Stimulated activated naive CD8-positive, alpha-beta T cell treated with anti-CD3 and anti-CD28 coated beads, Interleukin-15, amount 100 ng/mL, for 72 hours (primary cell): ENCODE results near the gene TVP23A.
"Not testable (repeated sequence)": the region's sequence is repeated elsewhere in the genome, so short reads cannot be mapped to it uniquely, and the experiment has no call there.

ENCODE experiments used
- ATAC-seq: fragments of 150-1000 bp; cut with Tn5 transposase; 2 replicates; pipeline ENCODE4 v1.10.0; 2021; ENCODE audit warnings: mild to moderate bottlenecking, moderate library complexity
- DNase-seq, 2 donors: peaks; one replicate each; pipeline ENCODE4 v3.0.0; 2021 to 2022
- H3K27ac Mint-ChIP-seq, 2 donors: one replicate each; pipeline ENCODE4 v1.8.0; 2022; ENCODE audit warnings: mild to moderate bottlenecking in 2 of 2, mixed read lengths in 2 of 2, moderate library complexity in 2 of 2
- H3K27me3 Mint-ChIP-seq: one replicate; pipeline ENCODE4 v1.8.0; 2022; ENCODE audit warnings: mixed read lengths
- H3K4me1 Mint-ChIP-seq: one replicate; pipeline ENCODE4 v1.8.0; 2022; ENCODE audit warnings: mild to moderate bottlenecking, mixed read lengths
- H3K4me3 Mint-ChIP-seq, 2 donors: one replicate each; pipeline ENCODE4 v1.8.0; 2022; ENCODE audit warnings: mild to moderate bottlenecking in 2 of 2, mixed read lengths in 2 of 2, moderate library complexity in 1 of 2
- H3K9me3 Mint-ChIP-seq, 2 donors: one replicate each; pipeline ENCODE4 v1.8.0; 2022; ENCODE audit warnings: mixed read lengths in 2 of 2

TVP23A gene

GRCh38 chr16:10827691-10828341, 9.2 kb upstream of the TVP23A start:
- H3K9me3 Mint-ChIP-seq, result no peaks in the 10 kb centered on the region
- no peaks in the 10 kb centered on the region for H3K4me1 Mint-ChIP-seq
- no peak overlapping the region for H3K4me3 Mint-ChIP-seq
- DNase-seq (no peak), ATAC-seq (no peak)
- H3K27me3 Mint-ChIP-seq, result peaks cover 26% of the 10 kb centered on the region
- H3K27ac Mint-ChIP-seq, result no peak overlapping the region

- no peaks in the 10 kb centered on the region for H3K9me3 Mint-ChIP-seq
- ATAC-seq (no peak), DNase-seq (no peak)
- H3K27ac Mint-ChIP-seq, result peak overlapping the region; percentile 65 to 90
- peaks cover 8% of the 10 kb centered on the region for H3K27me3 Mint-ChIP-seq
- H3K4me1 Mint-ChIP-seq, result peaks cover 11% of the 10 kb centered on the region
- H3K4me3 Mint-ChIP-seq, result no peak overlapping the region
Observed at GRCh38 chr16:10824111-10824893, 5.7 kb upstream of the TVP23A start.

GRCh38 chr16:10822702-10823101, 4.1 kb upstream of the TVP23A start:
- ATAC-seq (no peak), DNase-seq (no peak)
- peaks cover 7% of the 10 kb centered on the region for H3K27me3 Mint-ChIP-seq
- peak overlapping the region in 1 of 2 donors; percentile 82 for H3K27ac Mint-ChIP-seq
- no peaks in the 10 kb centered on the region for H3K9me3 Mint-ChIP-seq
- peaks cover 11% of the 10 kb centered on the region for H3K4me1 Mint-ChIP-seq
- H3K4me3 Mint-ChIP-seq, result no peak overlapping the region

- Mint-ChIP-seq H3K27me3 (peaks cover 11% of the 10 kb centered on the region), H3K4me1 (peaks cover 11% of the 10 kb centered on the region), H3K9me3 (no peaks in the 10 kb centered on the region), H3K4me3 (no peak overlapping the region), H3K27ac (no peak overlapping the region)
- DNase-seq, result no peak
- no peak for ATAC-seq
Observed at GRCh38 chr16:10820546-10820945, 2.0 kb upstream of the TVP23A start.

- H3K27me3 Mint-ChIP-seq, result peaks cover 19% of the 10 kb centered on the region
Observed at GRCh38 chr16:10817514-10817913, 1.1 kb downstream of the TVP23A start.

GRCh38 chr16:10813099-10813455, 5.5 kb downstream of the TVP23A start:
- Mint-ChIP-seq H3K27ac (no peak overlapping the region), H3K9me3 (no peaks in the 10 kb centered on the region), H3K4me3 (no peak overlapping the region), H3K4me1 (peaks cover 6% of the 10 kb centered on the region), H3K27me3 (peaks cover 16% of the 10 kb centered on the region)
- DNase-seq (no peak), ATAC-seq (no peak)

More at GRCh38 chr16:10817514-10817913, 1.1 kb downstream of the TVP23A start:
- ATAC-seq (no peak), DNase-seq (no peak)
- Mint-ChIP-seq H3K4me3 (no peak overlapping the region), H3K9me3 (no peaks in the 10 kb centered on the region), H3K27ac (no peak overlapping the region), H3K4me1 (peaks cover 11% of the 10 kb centered on the region)

- H3K4me1 Mint-ChIP-seq, result peaks cover 6% of the 10 kb centered on the region
- H3K27me3 Mint-ChIP-seq, result peaks cover 11% of the 10 kb centered on the region
- H3K9me3 Mint-ChIP-seq, result no peaks in the 10 kb centered on the region
- DNase-seq (no peak), ATAC-seq (peak; percentile 86)
- H3K4me3 Mint-ChIP-seq, result no peak overlapping the region
- no peak overlapping the region for H3K27ac Mint-ChIP-seq
Observed at GRCh38 chr16:10812312-10813098, 6.1 kb downstream of the TVP23A start.

GRCh38 chr16:10809706-10810105, 8.9 kb downstream of the TVP23A start:
- Mint-ChIP-seq H3K27ac (no peak overlapping the region), H3K9me3 (no peaks in the 10 kb centered on the region), H3K4me3 (no peak overlapping the region), H3K27me3 (peaks cover 2% of the 10 kb centered on the region), H3K4me1 (peaks cover 6% of the 10 kb centered on the region)
- ATAC-seq (no peak), DNase-seq (no peak)

GRCh38 chr16:10808850-10809249, 9.7 kb downstream of the TVP23A start:
- Mint-ChIP-seq H3K4me1 (peaks cover 6% of the 10 kb centered on the region), H3K4me3 (no peak overlapping the region), H3K27me3 (no peaks in the 10 kb centered on the region), H3K9me3 (no peaks in the 10 kb centered on the region), H3K27ac (no peak overlapping the region)
- DNase-seq, result no peak
- no peak for ATAC-seq

- no peak overlapping the region for H3K4me3 Mint-ChIP-seq
- H3K27me3 Mint-ChIP-seq, result no peaks in the 10 kb centered on the region
- ATAC-seq, result no peak
- peaks cover 6% of the 10 kb centered on the region for H3K4me1 Mint-ChIP-seq
- H3K27ac Mint-ChIP-seq, result no peak overlapping the region
- H3K9me3 Mint-ChIP-seq, result no peaks in the 10 kb centered on the region
- DNase-seq, result no peak
Observed at GRCh38 chr16:10808218-10808617, 10.4 kb downstream of the TVP23A start.

- H3K27me3 Mint-ChIP-seq, result no peaks in the 10 kb centered on the region
- DNase-seq (no peak), ATAC-seq (no peak)
- peaks cover 6% of the 10 kb centered on the region for H3K4me1 Mint-ChIP-seq
- no peak overlapping the region for H3K4me3 Mint-ChIP-seq
- H3K27ac Mint-ChIP-seq, result no peak overlapping the region
- H3K9me3 Mint-ChIP-seq, result no peaks in the 10 kb centered on the region
Observed at GRCh38 chr16:10806698-10807097, 11.9 kb downstream of the TVP23A start.

GRCh38 chr16:10805334-10805733, 13.3 kb downstream of the TVP23A start:
- no peak overlapping the region for H3K27ac Mint-ChIP-seq
- peaks cover 6% of the 10 kb centered on the region for H3K4me1 Mint-ChIP-seq
- no peak for ATAC-seq
- no peaks in the 10 kb centered on the region for H3K9me3 Mint-ChIP-seq
- no peak for DNase-seq
- H3K4me3 Mint-ChIP-seq, result no peak overlapping the region
- no peaks in the 10 kb centered on the region for H3K27me3 Mint-ChIP-seq

GRCh38 chr16:10799736-10800135, 18.9 kb downstream of the TVP23A start:
- Mint-ChIP-seq H3K4me1 (no peaks in the 10 kb centered on the region), H3K27ac (no peak overlapping the region), H3K27me3 (no peaks in the 10 kb centered on the region), H3K4me3 (no peak overlapping the region), H3K9me3 (no peaks in the 10 kb centered on the region)
- DNase-seq (no peak), ATAC-seq (no peak)

GRCh38 chr16:10791048-10791447, 27.5 kb downstream of the TVP23A start:
- Mint-ChIP-seq H3K4me1 (no peaks in the 10 kb centered on the region), H3K27ac (no peak overlapping the region), H3K4me3 (no peak overlapping the region), H3K9me3 (peaks cover 0 to 7% of the 10 kb centered on the region in 2 donors), H3K27me3 (peaks cover 7% of the 10 kb centered on the region)
- DNase-seq, result no peak
- ATAC-seq, result no peak

- not testable (repeated sequence) for H3K9me3 Mint-ChIP-seq, H3K4me1 Mint-ChIP-seq, ATAC-seq, H3K27ac Mint-ChIP-seq, DNase-seq, H3K27me3 Mint-ChIP-seq, H3K4me3 Mint-ChIP-seq
Observed at GRCh38 chr16:10788630-10789029, 30.0 kb downstream of the TVP23A start.

GRCh38 chr16:10787304-10787703, 31.3 kb downstream of the TVP23A start:
- H3K4me1 Mint-ChIP-seq, result no peaks in the 10 kb centered on the region
- DNase-seq (no peak), ATAC-seq (no peak)
- peaks cover 6% of the 10 kb centered on the region for H3K27me3 Mint-ChIP-seq
- H3K4me3 Mint-ChIP-seq, result no peak overlapping the region
- peaks cover 0 to 6% of the 10 kb centered on the region in 2 donors for H3K9me3 Mint-ChIP-seq
- H3K27ac Mint-ChIP-seq, result no peak overlapping the region
